Measurements from ENCODE around the gene RCHY1.

GRCh38 chr4:75511841-75512240, 2.4 kb downstream of the RCHY1 start:
- TF ChIP-seq CTCF (IDR thresholded peaks at IDR 0.05) = no peak
- TF ChIP-seq EZH2phosphoT487 (IDR thresholded peaks at IDR 0.05) = no peak

All from neural progenitor cell (in vitro differentiated cells).